PC-3 (cell line): ENCODE results near the gene LAMA2. TPM values are rescaled to one million over a fixed set of nuclear protein-coding genes. Genes with fewer than 3 reads are reported as not detected.
A peak's percentile ranks its signal among the peaks of the same experiment; 100 is the strongest.

Experiments used
- ATAC-seq: fragments of 200-7000 bp; cut with Tn5 transposase; 2 replicates; pipeline ENCODE4 v1.9.1; 2020; ENCODE audit warnings: mild to moderate bottlenecking, moderate library complexity
- BruUV-seq: library from RNA; stranded (reverse); fragments of 400-500 nt; replicated peaks from 2 replicates; lab custom pipeline; 2021; lab: Mats Ljungman, UMichigan
- CTCF ChIA-PET: fragments of 300-600 bp; sonication (Branson Sonifier 250); formaldehyde crosslinking; loops from one replicate; lab custom pipeline; 2022; ENCODE audit warnings: antibody characterized with exemption; lab: Charles Lee
- POLR2A ChIA-PET: fragments of 300-600 bp; sonication (Branson Sonifier 250); formaldehyde crosslinking; loops from one replicate; lab custom pipeline; 2022; ENCODE audit warnings: antibody characterized with exemption; ENCODE audit not compliant: unreplicated experiment; lab: Charles Lee
- DNase-seq: peaks from one replicate; pipeline ENCODE4 v3.0.0-alpha.2; 2015
- H2AFZ ChIP-seq: fragments of 300-600 bp; sonication (generic); 2 replicates; pipeline ENCODE4 v1.6.0; 2016; ENCODE audit warnings: antibody characterized with exemption, low read length
- H3F3A ChIP-seq: fragments of 300-600 bp; sonication (generic); one replicate; pipeline ENCODE4 v1.6.0; 2017; ENCODE audit warnings: antibody characterized with exemption, low read length, control low read depth, mild to moderate bottlenecking; ENCODE audit not compliant: unreplicated experiment
- H3K27ac ChIP-seq: fragments of 300-600 bp; sonication (generic); 2 replicates; pipeline ENCODE4 v1.5.1; 2016; ENCODE audit warnings: mild to moderate bottlenecking, low read length
- H3K27me3 ChIP-seq: fragments of 300-600 bp; sonication (generic); 2 replicates; pipeline ENCODE4 v1.6.1; 2016; ENCODE audit warnings: low read length, mixed read lengths
- H3K36me3 ChIP-seq: fragments of 300-600 bp; sonication (generic); 2 replicates; pipeline ENCODE4 v1.6.1; 2016; ENCODE audit warnings: low read depth, mixed run types, low read length, mixed read lengths
- H3K4me1 ChIP-seq: fragments of 300-600 bp; sonication (generic); 2 replicates; pipeline ENCODE4 v1.5.1; 2016; ENCODE audit warnings: low read length; ENCODE audit not compliant: insufficient read depth
- H3K4me2 ChIP-seq: fragments of 300-600 bp; sonication (generic); 2 replicates; pipeline ENCODE4 v1.6.0; 2016; ENCODE audit warnings: low read length
- H3K4me3 ChIP-seq: fragments of 300-600 bp; sonication (generic); 2 replicates; pipeline ENCODE4 v1.5.1; 2016; ENCODE audit warnings: mild to moderate bottlenecking, low read length, mixed read lengths
- H3K79me2 ChIP-seq: fragments of 300-600 bp; sonication (generic); 2 replicates; pipeline ENCODE4 v1.6.1; 2017; ENCODE audit warnings: low read length, mixed read lengths
- H3K9ac ChIP-seq: fragments of 300-600 bp; sonication (generic); 2 replicates; pipeline ENCODE4 v1.6.0; 2016; ENCODE audit warnings: mild to moderate bottlenecking, low read length
- H3K9me2 ChIP-seq: fragments of 300-600 bp; sonication (generic); replicated peaks from 2 replicates; pipeline ENCODE4 v1.6.1; 2016; ENCODE audit warnings: mixed run types, low read length, mixed read lengths
- H3K9me3 ChIP-seq: fragments of 300-600 bp; sonication (generic); 2 replicates; pipeline ENCODE4 v1.6.1; 2016; ENCODE audit warnings: low read length, mixed read lengths
- H4K20me1 ChIP-seq: fragments of 300-600 bp; sonication (generic); 2 replicates; pipeline ENCODE4 v1.6.1; 2016; ENCODE audit warnings: low read length, mixed read lengths
- EZH2 ChIP-seq: fragments of 300-600 bp; sonication (generic); IDR thresholded peaks from one replicate; pipeline ENCODE4 v1.6.1; 2017; ENCODE audit warnings: antibody characterized with exemption, mild to moderate bottlenecking, low read length; ENCODE audit not compliant: unreplicated experiment
- EZH2phosphoT487 ChIP-seq: fragments of 300-600 bp; sonication (generic); IDR thresholded peaks from 2 replicates; pipeline ENCODE4 v1.6.1; 2018; ENCODE audit warnings: mild to moderate bottlenecking, antibody characterized with exemption, low read length, borderline replicate concordance
- intact Hi-C: fragments of 100-400 bp; cut with micrococcal nuclease; formaldehyde crosslinking; loops from 2 replicates; pipeline ENCODE4 v1.9.0; 2023
- total RNA-seq: library from RNA; depleted of rRNA; stranded (reverse); fragments of >200 nt; gene quantifications from 2 replicates; pipeline ENCODE4 v1.2.3, GENCODE V29; 2014
- TF ChIP-seq, protein P1 (sequence below): fragments of 300-600 bp; sonication (generic); conservative IDR thresholded peaks from 2 replicates; pipeline ENCODE4 v1.5.1; 2017; ENCODE audit warnings: antibody characterized with exemption, low read depth, mild to moderate bottlenecking, low read length

The LAMA2 gene
- total RNA-seq, 1 experiment from 2014 or later = 0.22 TPM

DNA sequence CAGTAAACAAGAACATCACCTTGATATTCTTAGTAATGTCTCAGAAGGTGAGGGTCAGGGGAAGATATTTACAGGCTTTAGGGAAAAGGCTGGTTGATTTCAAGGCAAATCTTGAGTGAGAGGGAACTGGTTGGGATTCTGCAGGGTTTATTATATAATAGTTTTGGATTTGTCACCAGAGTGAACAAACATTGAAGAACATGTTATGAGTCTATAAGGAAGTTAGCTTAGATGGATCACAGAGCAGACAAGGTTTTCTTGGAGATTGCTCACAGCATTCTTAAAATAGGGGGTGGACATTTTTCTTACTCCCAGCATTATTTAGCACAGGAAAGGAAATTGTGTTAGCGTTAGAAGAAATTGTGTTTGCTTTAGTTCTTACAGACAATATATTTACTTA, 324.9 kb downstream of the LAMA2 start:
- Histone ChIP-seq H2AFZ (no peak overlapping the region), H3K4me1 (peaks cover 4% of the 10 kb centered on the region; the same call in 1 of the 2 replicates), H3K9me2 (no peaks in the 10 kb centered on the region), H3K36me3 (no peaks in the 10 kb centered on the region), H3K9ac (no peak overlapping the region), H4K20me1 (no peaks in the 10 kb centered on the region), H3K4me2 (no peak overlapping the region), H3K4me3 (no peak overlapping the region), H3K79me2 (no peaks in the 10 kb centered on the region), H3K27me3 (no peaks in the 10 kb centered on the region), H3K9me3 (no peaks in the 10 kb centered on the region), H3F3A (no peaks in the 10 kb centered on the region), H3K27ac (no peak overlapping the region)
- ChIA-PET POLR2A (no interaction called here), CTCF (no interaction called here)
- ATAC-seq (peak; percentile 70), DNase-seq (peak; percentile 8)
- no TSS peak for BruUV-seq
- TF ChIP-seq EZH2 (no peak), EZH2phosphoT487 (no peak)
- TF ChIP-seq, protein P1, sequence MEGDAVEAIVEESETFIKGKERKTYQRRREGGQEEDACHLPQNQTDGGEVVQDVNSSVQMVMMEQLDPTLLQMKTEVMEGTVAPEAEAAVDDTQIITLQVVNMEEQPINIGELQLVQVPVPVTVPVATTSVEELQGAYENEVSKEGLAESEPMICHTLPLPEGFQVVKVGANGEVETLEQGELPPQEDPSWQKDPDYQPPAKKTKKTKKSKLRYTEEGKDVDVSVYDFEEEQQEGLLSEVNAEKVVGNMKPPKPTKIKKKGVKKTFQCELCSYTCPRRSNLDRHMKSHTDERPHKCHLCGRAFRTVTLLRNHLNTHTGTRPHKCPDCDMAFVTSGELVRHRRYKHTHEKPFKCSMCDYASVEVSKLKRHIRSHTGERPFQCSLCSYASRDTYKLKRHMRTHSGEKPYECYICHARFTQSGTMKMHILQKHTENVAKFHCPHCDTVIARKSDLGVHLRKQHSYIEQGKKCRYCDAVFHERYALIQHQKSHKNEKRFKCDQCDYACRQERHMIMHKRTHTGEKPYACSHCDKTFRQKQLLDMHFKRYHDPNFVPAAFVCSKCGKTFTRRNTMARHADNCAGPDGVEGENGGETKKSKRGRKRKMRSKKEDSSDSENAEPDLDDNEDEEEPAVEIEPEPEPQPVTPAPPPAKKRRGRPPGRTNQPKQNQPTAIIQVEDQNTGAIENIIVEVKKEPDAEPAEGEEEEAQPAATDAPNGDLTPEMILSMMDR = no peak
- intact Hi-C loops = no loop called here

DNA sequence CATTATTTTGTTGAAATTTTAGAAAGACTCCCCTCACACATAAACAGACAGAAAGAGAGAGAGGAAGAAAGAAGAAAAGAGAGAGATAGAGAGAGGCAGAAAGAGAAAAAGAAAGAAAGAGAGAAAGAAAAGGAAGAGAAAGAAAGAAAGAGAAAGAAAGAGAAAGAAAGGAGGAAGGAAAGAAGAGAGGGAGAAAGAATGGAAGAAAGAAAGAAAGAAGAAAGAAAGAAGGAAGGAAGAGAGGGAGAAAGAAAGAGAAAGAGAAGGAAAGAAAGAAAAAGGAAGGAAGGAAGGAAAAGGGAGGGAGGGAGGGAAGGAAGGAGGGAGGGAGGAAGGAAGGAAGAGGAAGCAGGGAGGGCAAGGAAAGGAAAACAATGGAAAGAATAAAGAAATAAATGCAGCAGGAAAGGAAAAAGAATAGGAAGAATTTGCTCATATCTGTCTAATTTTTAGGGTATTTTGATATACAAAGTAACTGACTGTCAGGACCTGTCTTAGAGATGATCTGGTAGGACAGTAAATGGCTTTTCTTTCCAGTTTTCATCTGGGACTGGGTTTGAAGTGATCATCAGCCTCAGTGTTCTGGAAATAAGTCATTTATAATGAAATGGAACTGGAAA, 325.6 kb downstream of the LAMA2 start:
- ATAC-seq (no peak), DNase-seq (no peak)
- intact Hi-C loops = no loop called here
- Histone ChIP-seq H3K9me2 (no peaks in the 10 kb centered on the region), H4K20me1 (no peaks in the 10 kb centered on the region), H3K4me2 (no peak overlapping the region), H3K4me1 (peaks cover 4% of the 10 kb centered on the region; the same call in 1 of the 2 replicates), H3K36me3 (no peaks in the 10 kb centered on the region), H2AFZ (no peak overlapping the region), H3K79me2 (no peaks in the 10 kb centered on the region), H3K4me3 (no peak overlapping the region), H3K27ac (no peak overlapping the region), H3K9ac (no peak overlapping the region), H3F3A (no peaks in the 10 kb centered on the region), H3K27me3 (no peaks in the 10 kb centered on the region), H3K9me3 (no peaks in the 10 kb centered on the region)
- BruUV-seq = no TSS peak
- POLR2A ChIA-PET = interaction anchor here (0.6 kb wide), 1 partner anchor 285 kb away, joined by 4 read pairs; no protein-coding TSS in a partner anchor
- CTCF ChIA-PET = no interaction called here
- TF ChIP-seq EZH2 (no peak), EZH2phosphoT487 (no peak)
- TF ChIP-seq, protein P1 = no peak

GRCh38 chr6:129209355-129209754, 326.4 kb downstream of the LAMA2 start:
- Histone ChIP-seq H3F3A (no peaks in the 10 kb centered on the region), H3K79me2 (no peaks in the 10 kb centered on the region), H3K9me2 (no peaks in the 10 kb centered on the region), H3K9ac (no peak overlapping the region), H3K9me3 (no peaks in the 10 kb centered on the region), H3K4me1 (peaks cover 4% of the 10 kb centered on the region; the same call in 1 of the 2 replicates), H3K36me3 (no peaks in the 10 kb centered on the region), H3K4me2 (no peak overlapping the region), H4K20me1 (no peaks in the 10 kb centered on the region), H3K27me3 (no peaks in the 10 kb centered on the region), H3K27ac (no peak overlapping the region), H2AFZ (no peak overlapping the region), H3K4me3 (no peak overlapping the region)
- intact Hi-C loops = no loop called here
- ChIA-PET POLR2A (no interaction called here), CTCF (no interaction called here)
- TF ChIP-seq EZH2phosphoT487 (no peak), EZH2 (no peak)
- TF ChIP-seq, protein P1 = no peak
- no peak for DNase-seq
- no TSS peak for BruUV-seq
- ATAC-seq = no peak
